Activated T-cell treated with anti-CD3 and anti-CD28 coated beads, Interleukin-2, amount 50 U/mL, for 72 hours (primary cell): ENCODE results near the gene RPS10. TPM values are rescaled to one million over a fixed set of nuclear protein-coding genes. Genes with fewer than 3 reads are reported as not detected.
A peak's percentile ranks its signal among the peaks of the same experiment; 100 is the strongest.
"Not testable (repeated sequence)": the region's sequence is repeated elsewhere in the genome, so short reads cannot be mapped to it uniquely, and the experiment has no call there.

Source experiments
- ATAC-seq, 2 donors: fragments of 150-1000 bp; cut with Tn5 transposase; replicated peaks in 1 of 2; 2 replicates each; pipeline ENCODE4 v1.10.0; 2021; ENCODE audit warnings: moderate library complexity in 2 of 2, mild to moderate bottlenecking in 1 of 2
- DNase-seq, 2 donors: peaks; one replicate each; pipeline ENCODE4 v3.0.0; 2021 to 2022; ENCODE audit warnings: mixed read lengths in 1 of 2
- H3K27ac Mint-ChIP-seq: one replicate; pipeline ENCODE4 v1.8.0; 2022; ENCODE audit warnings: mild to moderate bottlenecking, moderate library complexity, mixed read lengths
- H3K27me3 Mint-ChIP-seq: one replicate; pipeline ENCODE4 v1.8.0; 2022; ENCODE audit warnings: low read depth, mixed read lengths
- H3K36me3 Mint-ChIP-seq, 2 donors: one replicate each; pipeline ENCODE4 v1.8.0; 2022; ENCODE audit warnings: mixed read lengths in 2 of 2, mild to moderate bottlenecking in 1 of 2; ENCODE audit not compliant: insufficient read depth in 2 of 2
- H3K4me1 Mint-ChIP-seq: one replicate; pipeline ENCODE4 v1.8.0; 2022; ENCODE audit warnings: low read depth, mixed read lengths
- H3K4me3 Mint-ChIP-seq, 2 donors: one replicate each; pipeline ENCODE4 v1.8.0; 2022; ENCODE audit warnings: mild to moderate bottlenecking in 2 of 2, mixed read lengths in 2 of 2, moderate library complexity in 2 of 2
- H3K9me3 Mint-ChIP-seq, 2 donors: one replicate each; pipeline ENCODE4 v1.8.0; 2022; ENCODE audit warnings: mixed read lengths in 2 of 2
- total RNA-seq, 2 donors: library from RNA; stranded (reverse); gene quantifications; one replicate each; pipeline ENCODE4 v1.2.3, GENCODE V29; 2022

RPS10 gene
- total RNA-seq, 2 donors from 2014 or later, result 2,209 to 2,226 TPM

- H3K27ac Mint-ChIP-seq, result no peak overlapping the region
- no peaks in the 10 kb centered on the region for H3K36me3 Mint-ChIP-seq
- DNase-seq (no peak), ATAC-seq (no peak)
- H3K4me1 Mint-ChIP-seq, result no peaks in the 10 kb centered on the region
- H3K9me3 Mint-ChIP-seq, result peaks cover 4 to 6% of the 10 kb centered on the region in 2 donors
- H3K4me3 Mint-ChIP-seq, result no peak overlapping the region
- peaks cover 6% of the 10 kb centered on the region for H3K27me3 Mint-ChIP-seq
These were observed 11.7 kb upstream of the RPS10 start for GRCh38 chr6:34437644-34437970.

GRCh38 chr6:34436803-34437643 lies 11.2 kb upstream of the RPS10 start:
- no peak for ATAC-seq
- Mint-ChIP-seq H3K27ac (no peak overlapping the region), H3K36me3 (no peaks in the 10 kb centered on the region), H3K4me3 (no peak overlapping the region), H3K4me1 (no peaks in the 10 kb centered on the region), H3K27me3 (peaks cover 6% of the 10 kb centered on the region), H3K9me3 (peaks cover 4 to 6% of the 10 kb centered on the region in 2 donors)
- DNase-seq, result no peak

- no peak overlapping the region for H3K4me3 Mint-ChIP-seq
- H3K36me3 Mint-ChIP-seq, result no peaks in the 10 kb centered on the region
- H3K27ac Mint-ChIP-seq, result no peak overlapping the region
- peaks cover 6% of the 10 kb centered on the region for H3K27me3 Mint-ChIP-seq
- H3K4me1 Mint-ChIP-seq, result no peaks in the 10 kb centered on the region
- peaks cover 4 to 6% of the 10 kb centered on the region in 2 donors for H3K9me3 Mint-ChIP-seq
- DNase-seq (no peak), ATAC-seq (no peak)
These were observed 10.0 kb upstream of the RPS10 start for GRCh38 chr6:34435916-34436315.

GRCh38 chr6:34425132-34425497 lies 754 bp downstream of the RPS10 start:
- Mint-ChIP-seq H3K27me3 (no peaks in the 10 kb centered on the region), H3K36me3 (peaks cover 11 to 24% of the 10 kb centered on the region in 2 donors), H3K27ac (peak overlapping the region; percentile 99), H3K4me1 (peaks cover 44% of the 10 kb centered on the region), H3K4me3 (peak overlapping the region; percentile 99 to 100), H3K9me3 (no peaks in the 10 kb centered on the region)
- peak in 1 of 2 donors; percentile 27 for DNase-seq
- no peak for ATAC-seq

- ATAC-seq (no peak), DNase-seq (no peak)
- H3K27ac Mint-ChIP-seq, result peak overlapping the region; percentile 99
- no peaks in the 10 kb centered on the region for H3K9me3 Mint-ChIP-seq
- H3K27me3 Mint-ChIP-seq, result no peaks in the 10 kb centered on the region
- H3K4me3 Mint-ChIP-seq, result peak overlapping the region; percentile 99 to 100
- H3K36me3 Mint-ChIP-seq, result peaks cover 11 to 31% of the 10 kb centered on the region in 2 donors
- peaks cover 44% of the 10 kb centered on the region for H3K4me1 Mint-ChIP-seq
These were observed 1.4 kb downstream of the RPS10 start for GRCh38 chr6:34424200-34425131.

- peak overlapping the region; percentile 99 for H3K27ac Mint-ChIP-seq
- H3K9me3 Mint-ChIP-seq, result no peaks in the 10 kb centered on the region
- H3K27me3 Mint-ChIP-seq, result no peaks in the 10 kb centered on the region
These were observed 2.6 kb downstream of the RPS10 start for GRCh38 chr6:34423254-34423653.

GRCh38 chr6:34418367-34418766 lies 7.5 kb downstream of the RPS10 start:
- no peaks in the 10 kb centered on the region for H3K9me3 Mint-ChIP-seq
- peaks cover 37% of the 10 kb centered on the region for H3K4me1 Mint-ChIP-seq
- ATAC-seq, result no peak

More at GRCh38 chr6:34423254-34423653, 2.6 kb downstream of the RPS10 start:
- ATAC-seq (no peak), DNase-seq (no peak)
- peak overlapping the region; percentile 99 to 100 for H3K4me3 Mint-ChIP-seq
- peaks cover 48% of the 10 kb centered on the region for H3K4me1 Mint-ChIP-seq
- peaks cover 16 to 39% of the 10 kb centered on the region in 2 donors for H3K36me3 Mint-ChIP-seq

GRCh38 chr6:34416877-34417371 lies 8.9 kb downstream of the RPS10 start:
- DNase-seq (no peak), ATAC-seq (no peak)
- Mint-ChIP-seq H3K4me3 (no peak overlapping the region), H3K27me3 (no peaks in the 10 kb centered on the region), H3K9me3 (no peaks in the 10 kb centered on the region), H3K4me1 (peaks cover 29% of the 10 kb centered on the region), H3K27ac (peak overlapping the region; percentile 3), H3K36me3 (peaks cover 17 to 41% of the 10 kb centered on the region in 2 donors)

More at GRCh38 chr6:34418367-34418766, 7.5 kb downstream of the RPS10 start:
- Mint-ChIP-seq H3K4me3 (no peak overlapping the region), H3K36me3 (peaks cover 21 to 47% of the 10 kb centered on the region in 2 donors), H3K27ac (peak overlapping the region; percentile 9), H3K27me3 (no peaks in the 10 kb centered on the region)
- DNase-seq, result no peak

GRCh38 chr6:34414999-34415858 lies 10.6 kb downstream of the RPS10 start:
- H3K9me3 Mint-ChIP-seq, result no peaks in the 10 kb centered on the region
- ATAC-seq (peak; percentile 46 to 56), DNase-seq (peak; percentile 18 to 25)
- H3K4me3 Mint-ChIP-seq, result no peak overlapping the region
- H3K4me1 Mint-ChIP-seq, result peaks cover 16% of the 10 kb centered on the region
- H3K27ac Mint-ChIP-seq, result peak overlapping the region; percentile 40
- H3K27me3 Mint-ChIP-seq, result no peaks in the 10 kb centered on the region
- H3K36me3 Mint-ChIP-seq, result peaks cover 13 to 34% of the 10 kb centered on the region in 2 donors

- ATAC-seq (peak in 1 of 2 donors; percentile 40), DNase-seq (no peak)
- peaks cover 8% of the 10 kb centered on the region for H3K4me1 Mint-ChIP-seq
- H3K9me3 Mint-ChIP-seq, result no peaks in the 10 kb centered on the region
- H3K4me3 Mint-ChIP-seq, result no peak overlapping the region
- H3K36me3 Mint-ChIP-seq, result peaks cover 6 to 13% of the 10 kb centered on the region in 2 donors
- peak overlapping the region; percentile 49 for H3K27ac Mint-ChIP-seq
- no peaks in the 10 kb centered on the region for H3K27me3 Mint-ChIP-seq
These were observed 13.1 kb downstream of the RPS10 start for GRCh38 chr6:34412643-34413214.

GRCh38 chr6:34412016-34412415 lies 13.9 kb downstream of the RPS10 start:
- H3K27me3 Mint-ChIP-seq, result no peaks in the 10 kb centered on the region
- H3K27ac Mint-ChIP-seq, result peak overlapping the region; percentile 73
- H3K4me1 Mint-ChIP-seq, result peaks cover 3% of the 10 kb centered on the region
- ATAC-seq, result no peak
- H3K9me3 Mint-ChIP-seq, result no peaks in the 10 kb centered on the region
- no peak overlapping the region for H3K4me3 Mint-ChIP-seq
- DNase-seq, result no peak
- peaks cover 3 to 8% of the 10 kb centered on the region in 2 donors for H3K36me3 Mint-ChIP-seq

- not testable (repeated sequence) for H3K27ac Mint-ChIP-seq, H3K36me3 Mint-ChIP-seq, H3K4me1 Mint-ChIP-seq, H3K9me3 Mint-ChIP-seq, H3K27me3 Mint-ChIP-seq, ATAC-seq, H3K4me3 Mint-ChIP-seq, DNase-seq
These were observed 18.0 kb downstream of the RPS10 start for GRCh38 chr6:34407915-34408314.
